Measurements from ENCODE around the gene BCL11B. TPM values are rescaled to one million over a fixed set of nuclear protein-coding genes. Genes with fewer than 3 reads are reported as not detected.

The BCL11B gene
- total RNA-seq: 5.1 and 8.7 TPM in 2 replicates

DNA sequence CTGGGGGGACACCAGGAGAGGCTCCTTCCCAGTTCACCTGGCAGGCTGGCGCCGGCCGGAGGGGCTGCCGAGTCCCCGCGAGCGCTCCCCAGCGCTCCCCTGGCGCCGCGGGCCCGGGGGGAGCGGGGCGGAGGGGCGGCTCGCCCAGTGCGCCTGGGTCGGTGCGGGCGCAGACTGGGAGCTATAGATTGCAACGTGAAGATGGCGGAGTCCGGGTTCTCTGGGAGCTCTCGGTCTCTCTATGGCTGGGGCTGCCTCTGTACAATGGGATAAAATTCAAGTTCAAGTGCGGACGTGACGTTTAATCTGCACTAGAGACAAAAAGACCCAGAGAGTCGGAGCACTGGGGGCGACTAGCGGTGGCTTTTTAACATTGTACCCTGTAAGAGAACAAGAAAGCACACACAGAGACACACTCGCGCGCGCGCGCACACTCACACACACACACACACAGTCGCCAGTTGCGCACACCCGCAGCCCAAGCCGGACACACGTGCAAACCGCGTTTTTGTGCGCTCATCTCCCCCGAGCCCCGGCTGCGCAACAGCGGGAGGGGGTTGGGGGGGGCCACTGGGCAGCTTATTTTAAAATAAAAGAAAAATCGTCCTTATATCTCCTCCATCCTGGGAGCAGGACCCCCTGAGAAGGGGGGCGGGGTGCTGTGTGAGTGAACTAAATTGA, at the start of gene BCL11B:
Gene BCL11B (minus strand): TSS at position 247 of the 681 bp plus-strand sequence. CDS start 979 bp downstream, outside the sequence.

Other genes with a start within 250 kb of the BCL11B start
- 75.4 and 76.9 TPM in 2 replicates for gene SETD3, start 208.7 kb upstream of the BCL11B start, total RNA-seq
- 17.1 and 25.3 TPM in 2 replicates for gene CCNK, start 209.2 kb upstream of the BCL11B start, total RNA-seq